OCI-LY3 (cell line): ENCODE results near the gene PDGFC.

Experiments used
- H2AFZ ChIP-seq: fragments of 200-600, 300-600 bp; shearing (Covaris generic); 2 replicates; pipeline ENCODE4 v1.6.0; 2014; ENCODE audit warnings: antibody characterized with exemption, low read depth, low read length
- H3K27ac ChIP-seq: fragments of 200-600, 300-600 bp; sonication (generic); 2 replicates; pipeline ENCODE4 v1.5.1; 2014; ENCODE audit warnings: mild to moderate bottlenecking, low read length, moderate library complexity, mixed read lengths
- H3K27me3 ChIP-seq: fragments of 200-600, 300-600 bp; sonication (generic); 2 replicates; pipeline ENCODE4 v1.6.1; 2014; ENCODE audit warnings: low read depth, low read length, mixed read lengths
- H3K36me3 ChIP-seq: fragments of 200-600, 300-600 bp; sonication (generic); replicated peaks from 2 replicates; pipeline ENCODE3; 2014; ENCODE audit warnings: low read depth, low read length, mixed read lengths
- H3K4me1 ChIP-seq: fragments of 300-600, 200-600 bp; sonication (generic); 2 replicates; pipeline ENCODE4 v1.6.1; 2014; ENCODE audit warnings: low read length, mixed read lengths
- H3K4me2 ChIP-seq: fragments of 200-600, 300-600 bp; sonication (generic); 2 replicates; pipeline ENCODE4 v1.6.1; 2014; ENCODE audit warnings: low read length, mixed read lengths
- H3K4me3 ChIP-seq: fragments of 300-600, 200-600 bp; sonication (generic); 2 replicates; pipeline ENCODE4 v1.5.1; 2014; ENCODE audit warnings: antibody characterized with exemption, mild to moderate bottlenecking, low read length, moderate library complexity
- H3K79me2 ChIP-seq: fragments of 300-600, 200-600 bp; shearing (Covaris generic); 2 replicates; pipeline ENCODE4 v1.6.1; 2014; ENCODE audit warnings: mild to moderate bottlenecking, low read length, mixed read lengths
- H3K9ac ChIP-seq: fragments of 300-600, 200-600 bp; shearing (Covaris generic); 2 replicates; pipeline ENCODE4 v1.6.0; 2014; ENCODE audit warnings: mild to moderate bottlenecking, low read length, moderate library complexity
- H3K9me3 ChIP-seq: fragments of 200-600, 300-600 bp; shearing (Covaris generic); 2 replicates; pipeline ENCODE4 v1.6.1; 2014; ENCODE audit warnings: low read length, mixed read lengths; ENCODE audit not compliant: insufficient read depth
- H4K20me1 ChIP-seq: fragments of 200-600, 300-600 bp; sonication (generic); 2 replicates; pipeline ENCODE4 v1.6.1; 2016; ENCODE audit warnings: low read length, mixed read lengths; ENCODE audit not compliant: insufficient read depth
- CTCF ChIP-seq: fragments of 200-600, 300-600 bp; sonication (generic); IDR thresholded peaks from 2 replicates; pipeline ENCODE4 v1.5.1; 2014; ENCODE audit warnings: antibody characterized with exemption, low read length, low read depth
- EZH2phosphoT487 ChIP-seq: fragments of 200-600 bp; shearing (Covaris generic); IDR thresholded peaks from 2 replicates; pipeline ENCODE4 v1.6.1; 2018; ENCODE audit warnings: antibody characterized with exemption, mixed run types, low read depth

PDGFC gene

GRCh38 chr4:156790866-156791265, 180.7 kb downstream of the PDGFC start:
- H3K4me1 ChIP-seq, result no peaks in the 10 kb centered on the region; the same call in 1 of the 2 replicates
- no peak overlapping the region for H3K4me2 ChIP-seq
- no peak overlapping the region for H3K4me3 ChIP-seq
- H4K20me1 ChIP-seq, result no peaks in the 10 kb centered on the region
- no peak overlapping the region for H2AFZ ChIP-seq
- no peak for TF ChIP-seq EZH2phosphoT487
- TF ChIP-seq CTCF, result no peak
- no peaks in the 10 kb centered on the region for H3K27me3 ChIP-seq
- no peak overlapping the region for H3K9ac ChIP-seq
- H3K79me2 ChIP-seq, result no peaks in the 10 kb centered on the region
- no peak overlapping the region for H3K27ac ChIP-seq
- no peaks in the 10 kb centered on the region for H3K9me3 ChIP-seq
- no peaks in the 10 kb centered on the region for H3K36me3 ChIP-seq

GRCh38 chr4:156788782-156789181, 182.8 kb downstream of the PDGFC start:
- Histone ChIP-seq H3K4me1 (no peaks in the 10 kb centered on the region; the same call in 1 of the 2 replicates), H3K9ac (no peak overlapping the region), H2AFZ (no peak overlapping the region), H3K27ac (no peak overlapping the region), H4K20me1 (no peaks in the 10 kb centered on the region), H3K4me2 (no peak overlapping the region), H3K4me3 (no peak overlapping the region), H3K27me3 (no peaks in the 10 kb centered on the region), H3K79me2 (no peaks in the 10 kb centered on the region), H3K9me3 (no peaks in the 10 kb centered on the region), H3K36me3 (no peaks in the 10 kb centered on the region)
- no peak for TF ChIP-seq EZH2phosphoT487
- TF ChIP-seq CTCF, result no peak

GRCh38 chr4:156786713-156787112, 184.9 kb downstream of the PDGFC start:
- H3K36me3 ChIP-seq, result no peaks in the 10 kb centered on the region
- H3K4me1 ChIP-seq, result no peaks in the 10 kb centered on the region; the same call in 1 of the 2 replicates
- no peak overlapping the region for H3K4me2 ChIP-seq
- no peak overlapping the region for H3K9ac ChIP-seq
- H2AFZ ChIP-seq, result no peak overlapping the region
- no peaks in the 10 kb centered on the region for H3K27me3 ChIP-seq
- no peaks in the 10 kb centered on the region for H3K79me2 ChIP-seq
- no peaks in the 10 kb centered on the region for H3K9me3 ChIP-seq
- H4K20me1 ChIP-seq, result no peaks in the 10 kb centered on the region
- H3K4me3 ChIP-seq, result no peak overlapping the region
- H3K27ac ChIP-seq, result no peak overlapping the region
- TF ChIP-seq EZH2phosphoT487 (no peak), CTCF (no peak)

GRCh38 chr4:156784970-156785369, 186.6 kb downstream of the PDGFC start:
- H3K4me2 ChIP-seq, result no peak overlapping the region
- TF ChIP-seq CTCF (no peak), EZH2phosphoT487 (no peak)
- no peaks in the 10 kb centered on the region for H3K36me3 ChIP-seq

More at GRCh38 chr4:156784970-156785369, 186.6 kb downstream of the PDGFC start:
- Histone ChIP-seq H3K9ac (no peak overlapping the region), H3K4me1 (no peaks in the 10 kb centered on the region; the same call in 1 of the 2 replicates), H3K27me3 (no peaks in the 10 kb centered on the region), H4K20me1 (no peaks in the 10 kb centered on the region), H3K79me2 (no peaks in the 10 kb centered on the region), H2AFZ (no peak overlapping the region), H3K27ac (no peak overlapping the region), H3K9me3 (no peaks in the 10 kb centered on the region), H3K4me3 (no peak overlapping the region)
